ENCODE measurements around the gene PODN.

The PODN gene

GRCh38 chr1:53120659-53121058 lies 58.6 kb downstream of the PODN start:
- Histone ChIP-seq H2BK15ac (replicated peaks; ENCODE audit: low read depth) (no peak overlapping the region), H3K79me2 (ENCODE audit: control insufficient read depth, insufficient read depth, low read length) (no peaks in the 10 kb centered on the region), H4K8ac (ENCODE audit: low read depth, low read length) (no peak overlapping the region), H3K4me3 (ENCODE audit: low read length) (no peak overlapping the region), H3K18ac (ENCODE audit: low read length) (no peak overlapping the region), H4K5ac (ENCODE audit: low read length) (no peak overlapping the region), H3K79me1 (ENCODE audit: low read length) (no peaks in the 10 kb centered on the region), H2AK5ac (ENCODE audit: low read length) (no peak overlapping the region), H3K27me3 (ENCODE audit: insufficient read depth, low read length, poor library complexity) (no peaks in the 10 kb centered on the region), H2BK120ac (ENCODE audit: low read depth, low read length) (no peak overlapping the region), H3K23ac (ENCODE audit: low read length) (no peak overlapping the region), H3K4ac (ENCODE audit: low read depth, low read length) (no peak overlapping the region), H3K9ac (ENCODE audit: low read length) (no peak overlapping the region), H3K4me1 (ENCODE audit: control insufficient read depth, low read depth, low read length) (peaks cover 8% of the 10 kb centered on the region), H3K27ac (ENCODE audit: low read depth, low read length) (no peak overlapping the region), H3K36me3 (ENCODE audit: control insufficient read depth, insufficient read depth, low read length) (no peaks in the 10 kb centered on the region), H3K4me2 (ENCODE audit: low read length) (no peak overlapping the region), H3K56ac (ENCODE audit: low read length) (no peak overlapping the region), H2BK5ac (ENCODE audit: low read length) (no peak overlapping the region)
- DNase-seq: no peak
- WGBS (ENCODE audit: extremely low coverage, insufficient coverage, low lambda C conversion rate): no CpG with 5 or more reads among the region's 12 CpGs

GRCh38 chr1:53121319-53122172 lies 59.5 kb downstream of the PODN start:
- no peak overlapping the region for H3K4me3 ChIP-seq (ENCODE audit: low read length)
- no peaks in the 10 kb centered on the region for H3K79me2 ChIP-seq (ENCODE audit: control insufficient read depth, insufficient read depth, low read length)
- no peak overlapping the region for H4K8ac ChIP-seq (ENCODE audit: low read depth, low read length)
- no peak overlapping the region for H3K18ac ChIP-seq (ENCODE audit: low read length)
- no peak overlapping the region for H2BK15ac ChIP-seq (replicated peaks; ENCODE audit: low read depth)
- DNase-seq: no peak
- H3K27me3 ChIP-seq (ENCODE audit: insufficient read depth, low read length, poor library complexity): no peaks in the 10 kb centered on the region
- H3K4ac ChIP-seq (ENCODE audit: low read depth, low read length): no peak overlapping the region
- H3K4me1 ChIP-seq (ENCODE audit: control insufficient read depth, low read depth, low read length): peaks cover 6% of the 10 kb centered on the region
- no CpG with 5 or more reads among the region's 18 CpGs for WGBS (ENCODE audit: extremely low coverage, insufficient coverage, low lambda C conversion rate)
- no peak overlapping the region for H4K5ac ChIP-seq (ENCODE audit: low read length)
- H2BK5ac ChIP-seq (ENCODE audit: low read length): no peak overlapping the region
- H3K36me3 ChIP-seq (ENCODE audit: control insufficient read depth, insufficient read depth, low read length): no peaks in the 10 kb centered on the region
- no peak overlapping the region for H2BK120ac ChIP-seq (ENCODE audit: low read depth, low read length)
- H3K27ac ChIP-seq (ENCODE audit: low read depth, low read length): no peak overlapping the region
- H3K56ac ChIP-seq (ENCODE audit: low read length): no peak overlapping the region
- no peak overlapping the region for H2AK5ac ChIP-seq (ENCODE audit: low read length)
- no peak overlapping the region for H3K23ac ChIP-seq (ENCODE audit: low read length)
- no peak overlapping the region for H3K9ac ChIP-seq (ENCODE audit: low read length)
- H3K4me2 ChIP-seq (ENCODE audit: low read length): no peak overlapping the region
- H3K79me1 ChIP-seq (ENCODE audit: low read length): no peaks in the 10 kb centered on the region

- Histone ChIP-seq H3K27me3 (ENCODE audit: insufficient read depth, low read length, poor library complexity) (no peaks in the 10 kb centered on the region), H3K27ac (ENCODE audit: low read depth, low read length) (no peak overlapping the region), H3K4me1 (ENCODE audit: control insufficient read depth, low read depth, low read length) (peaks cover 6% of the 10 kb centered on the region)
Measured at GRCh38 chr1:53122201-53122885, 60.3 kb downstream of the PODN start.

GRCh38 chr1:53122961-53123413 lies 61.0 kb downstream of the PODN start:
- H2BK15ac ChIP-seq (replicated peaks; ENCODE audit: low read depth): no peak overlapping the region
- no peaks in the 10 kb centered on the region for H3K79me2 ChIP-seq (ENCODE audit: control insufficient read depth, insufficient read depth, low read length)
- H3K79me1 ChIP-seq (ENCODE audit: low read length): no peaks in the 10 kb centered on the region
- no peak overlapping the region for H3K4ac ChIP-seq (ENCODE audit: low read depth, low read length)
- no peak overlapping the region for H4K5ac ChIP-seq (ENCODE audit: low read length)
- peaks cover 6% of the 10 kb centered on the region for H3K4me1 ChIP-seq (ENCODE audit: control insufficient read depth, low read depth, low read length)
- H2BK120ac ChIP-seq (ENCODE audit: low read depth, low read length): no peak overlapping the region
- DNase-seq: no peak
- no peaks in the 10 kb centered on the region for H3K36me3 ChIP-seq (ENCODE audit: control insufficient read depth, insufficient read depth, low read length)
- H2AK5ac ChIP-seq (ENCODE audit: low read length): no peak overlapping the region
- H3K4me2 ChIP-seq (ENCODE audit: low read length): no peak overlapping the region
- no peak overlapping the region for H3K18ac ChIP-seq (ENCODE audit: low read length)
- H4K8ac ChIP-seq (ENCODE audit: low read depth, low read length): no peak overlapping the region
- no peak overlapping the region for H3K56ac ChIP-seq (ENCODE audit: low read length)
- H3K27ac ChIP-seq (ENCODE audit: low read depth, low read length): no peak overlapping the region
- no CpG with 5 or more reads among the region's 7 CpGs for WGBS (ENCODE audit: extremely low coverage, insufficient coverage, low lambda C conversion rate)
- H3K23ac ChIP-seq (ENCODE audit: low read length): no peak overlapping the region
- H3K4me3 ChIP-seq (ENCODE audit: low read length): no peak overlapping the region
- no peak overlapping the region for H3K9ac ChIP-seq (ENCODE audit: low read length)
- no peak overlapping the region for H2BK5ac ChIP-seq (ENCODE audit: low read length)
- H3K27me3 ChIP-seq (ENCODE audit: insufficient read depth, low read length, poor library complexity): no peaks in the 10 kb centered on the region

More at GRCh38 chr1:53122201-53122885, 60.3 kb downstream of the PODN start:
- no peaks in the 10 kb centered on the region for H3K79me2 ChIP-seq (ENCODE audit: control insufficient read depth, insufficient read depth, low read length)
- H2BK15ac ChIP-seq (replicated peaks; ENCODE audit: low read depth): no peak overlapping the region
- DNase-seq: no peak
- H2AK5ac ChIP-seq (ENCODE audit: low read length): no peak overlapping the region
- no peak overlapping the region for H3K4me2 ChIP-seq (ENCODE audit: low read length)
- no peaks in the 10 kb centered on the region for H3K36me3 ChIP-seq (ENCODE audit: control insufficient read depth, insufficient read depth, low read length)
- H2BK120ac ChIP-seq (ENCODE audit: low read depth, low read length): no peak overlapping the region
- no peak overlapping the region for H3K56ac ChIP-seq (ENCODE audit: low read length)
- H3K4ac ChIP-seq (ENCODE audit: low read depth, low read length): no peak overlapping the region
- H4K5ac ChIP-seq (ENCODE audit: low read length): no peak overlapping the region
- H3K18ac ChIP-seq (ENCODE audit: low read length): no peak overlapping the region
- no peak overlapping the region for H3K4me3 ChIP-seq (ENCODE audit: low read length)
- WGBS (ENCODE audit: extremely low coverage, insufficient coverage, low lambda C conversion rate): no CpG with 5 or more reads among the region's 10 CpGs
- H4K8ac ChIP-seq (ENCODE audit: low read depth, low read length): no peak overlapping the region
- H3K9ac ChIP-seq (ENCODE audit: low read length): no peak overlapping the region
- H3K23ac ChIP-seq (ENCODE audit: low read length): no peak overlapping the region
- no peak overlapping the region for H2BK5ac ChIP-seq (ENCODE audit: low read length)
- no peaks in the 10 kb centered on the region for H3K79me1 ChIP-seq (ENCODE audit: low read length)

GRCh38 chr1:53123453-53124140 lies 61.6 kb downstream of the PODN start:
- no peaks in the 10 kb centered on the region for H3K79me2 ChIP-seq (ENCODE audit: control insufficient read depth, insufficient read depth, low read length)

More at GRCh38 chr1:53123453-53124140, 61.6 kb downstream of the PODN start:
- no peaks in the 10 kb centered on the region for H3K27me3 ChIP-seq (ENCODE audit: insufficient read depth, low read length, poor library complexity)
- H3K79me1 ChIP-seq (ENCODE audit: low read length): no peaks in the 10 kb centered on the region
- no peak overlapping the region for H2BK5ac ChIP-seq (ENCODE audit: low read length)
- no peak overlapping the region for H3K4ac ChIP-seq (ENCODE audit: low read depth, low read length)
- no peak overlapping the region for H3K18ac ChIP-seq (ENCODE audit: low read length)
- H3K4me1 ChIP-seq (ENCODE audit: control insufficient read depth, low read depth, low read length): peaks cover 6% of the 10 kb centered on the region
- no peak overlapping the region for H2BK120ac ChIP-seq (ENCODE audit: low read depth, low read length)
- no peak overlapping the region for H2AK5ac ChIP-seq (ENCODE audit: low read length)
- H3K23ac ChIP-seq (ENCODE audit: low read length): no peak overlapping the region
- H2BK15ac ChIP-seq (replicated peaks; ENCODE audit: low read depth): no peak overlapping the region
- no peak overlapping the region for H3K27ac ChIP-seq (ENCODE audit: low read depth, low read length)
- H3K56ac ChIP-seq (ENCODE audit: low read length): no peak overlapping the region
- no peak overlapping the region for H4K5ac ChIP-seq (ENCODE audit: low read length)
- H3K36me3 ChIP-seq (ENCODE audit: control insufficient read depth, insufficient read depth, low read length): no peaks in the 10 kb centered on the region
- H4K8ac ChIP-seq (ENCODE audit: low read depth, low read length): no peak overlapping the region
- no peak overlapping the region for H3K4me3 ChIP-seq (ENCODE audit: low read length)
- DNase-seq: no peak
- WGBS (ENCODE audit: extremely low coverage, insufficient coverage, low lambda C conversion rate): no CpG with 5 or more reads among the region's 19 CpGs
- no peak overlapping the region for H3K4me2 ChIP-seq (ENCODE audit: low read length)
- no peak overlapping the region for H3K9ac ChIP-seq (ENCODE audit: low read length)
